NCI-H2107 treated with DMSO at 0.1 percent for 48 hours (cell line): Measurements from ENCODE around the gene IL23A.
A peak's percentile ranks its signal among the peaks of the same experiment; 100 is the strongest.
"Not testable (repeated sequence)": the region's sequence is repeated elsewhere in the genome, so short reads cannot be mapped to it uniquely, and the experiment has no call there.

Experiments used
- DNase-seq: peaks from one replicate; lab custom pipeline; 2025; ENCODE audit not compliant: unreplicated experiment; lab: John Stamatoyannopoulos, UW

IL23A gene

GRCh38 chr12:56338308-56339157 is at the start of gene IL23A:
Gene IL23A (plus strand): TSS chr12:56338884. CDS start chr12:56339045, 161 bp downstream.
- peak; percentile 83 for DNase-seq

GRCh38 chr12:56293795-56294194 is 44.9 kb upstream of the IL23A start:
- no peak for DNase-seq

- peak; percentile 55 for DNase-seq
Observed at GRCh38 chr12:56296295-56296694, 42.4 kb upstream of the IL23A start.

GRCh38 chr12:56297400-56297799 is 41.3 kb upstream of the IL23A start:
- DNase-seq = no peak

- no peak for DNase-seq
Observed at GRCh38 chr12:56298828-56299227, 39.9 kb upstream of the IL23A start.

GRCh38 chr12:56299308-56299852 is 39.3 kb upstream of the IL23A start:
- DNase-seq = no peak

GRCh38 chr12:56299853-56300643 is 38.6 kb upstream of the IL23A start, which contains the start of gene CS:
Gene CS (minus strand): TSS chr12:56300330. CDS start chr12:56300201, 129 bp downstream.
- peak; percentile 89 for DNase-seq

GRCh38 chr12:56300644-56301464 is 37.8 kb upstream of the IL23A start:
- no peak for DNase-seq

GRCh38 chr12:56304276-56304675 is 34.4 kb upstream of the IL23A start:
- no peak for DNase-seq

GRCh38 chr12:56304872-56305590 is 33.7 kb upstream of the IL23A start:
- DNase-seq = no peak

GRCh38 chr12:56307221-56307965 is 31.3 kb upstream of the IL23A start:
- DNase-seq = no peak

GRCh38 chr12:56308714-56309113 is 30.0 kb upstream of the IL23A start:
- DNase-seq = no peak

- DNase-seq = no peak
Observed at GRCh38 chr12:56311003-56311402, 27.7 kb upstream of the IL23A start.

- no peak for DNase-seq
Observed at GRCh38 chr12:56315249-56315621, 23.4 kb upstream of the IL23A start.

- peak; percentile 98 for DNase-seq
Observed at GRCh38 chr12:56315622-56316473, 22.8 kb upstream of the IL23A start, which contains the start of gene CNPY2. Gene CNPY2 (minus strand): TSS chr12:56315988. CDS start chr12:56315217, 771 bp downstream.

GRCh38 chr12:56317675-56318074 is 21.0 kb upstream of the IL23A start:
- no peak for DNase-seq

- no peak for DNase-seq
Observed at GRCh38 chr12:56321027-56321426, 17.7 kb upstream of the IL23A start.

GRCh38 chr12:56321610-56322009 is 17.1 kb upstream of the IL23A start:
- not testable (repeated sequence) for DNase-seq
